Pancreas (tissue), 10 donors: ENCODE measurements around the gene OR2H2. TPM values are rescaled to one million over a fixed set of nuclear protein-coding genes. Genes with fewer than 3 reads are reported as not detected.

Source experiments
- ATAC-seq, 4 donors: fragments of 200-7000 bp; cut with Tn5 transposase; one replicate each; pipeline versions ENCODE4 v1.8.0 to v1.9.1; 2020; ENCODE audit warnings: mild to moderate bottlenecking in 4 of 4, moderate library complexity in 4 of 4
- DNase-seq, 6 donors: peaks; one replicate each; pipeline ENCODE4 v3.0.0-alpha.2; 2020
- FAIRE-seq: peaks from 2 replicates; lab custom pipeline; 2012; peaks lifted over from hg19 to GRCh38; lab: Jason Lieb, UNC
- H3K27ac ChIP-seq, 4 donors: fragments of 200-600 bp; sonication (generic); 1 replicate in 3 of 4; 2 replicates in 1 of 4; pipeline versions ENCODE4 v1.5.0 to v1.8.0; 2020
- H3K27me3 ChIP-seq, 4 donors: fragments of 200-600 bp; one replicate each; pipeline ENCODE4 v1.8.0; 2021
- H3K36me3 ChIP-seq, 3 donors: fragments of 200-600 bp; sonication (generic) in 1 of 3; one replicate each; pipeline versions ENCODE4 v1.5.0 to v1.8.0; 2020 to 2021
- H3K4me1 ChIP-seq, 3 donors: fragments of 200-600 bp; one replicate each; pipeline ENCODE4 v1.8.0; 2021
- H3K4me3 ChIP-seq, 4 donors: fragments of 200-600 bp; sonication (generic) in 2 of 4; one replicate each; pipeline versions ENCODE4 v1.5.0 to v1.8.0; 2020 to 2021
- H3K9me3 ChIP-seq, 4 donors: fragments of 200-600 bp; one replicate each; pipeline ENCODE4 v1.8.0; 2021
- WGBS, 2 donors: extraction: QIAGEN DNeasy Blood & Tissue Kit; methylation state at CpG; one replicate each; pipeline ENCODE4 v1.1.7; 2013; 5-methylcytosine and 5-hydroxymethylcytosine counted together
- intact Hi-C, 3 donors: fragments of 100-400 bp; cut with DNase I; formaldehyde crosslinking; loops; one replicate each; pipeline versions ENCODE4 v1.11.1 to v1.14.2; 2022
- polyA plus RNA-seq, 2 donors: library from polyadenylated mRNA; stranded (reverse); fragments of 200-250 nt; gene quantifications; one replicate each; pipeline ENCODE4 v1.2.3, GENCODE V29; 2013
- total RNA-seq, 6 donors: library from RNA; stranded (reverse); fragmentation: NEBNext Ultra II Directional in 4 of 6; extraction: Animal tissue kit (Norgen Biotek cat#: 25700) in 4 of 6; gene quantifications; one replicate each; pipeline versions ENCODE4 v1.2.1 to v1.2.4, GENCODE V29; 2021 to 2023
- TF ChIP-seq, protein P1 (sequence below), 4 donors: fragments of 200-600 bp; sonication (generic) in 3 of 4; IDR thresholded peaks; one replicate each; pipeline versions ENCODE4 v1.5.0 to v1.8.0; 2021; ENCODE audit warnings: antibody characterized with exemption in 4 of 4
- donor health status: healthy with polysubstance abuse.
- donor health status: DM: no; HTN: no; CAD: no; lungs with moderate emphysema.
- donor health status: DM: no; HTN: no; CAD: no.
- donor health status: control.
- donor health status: control.
- donor health status: Bipolar disorder and iron deficiency.
- donor health status: DM: yes; HTN: yes; CAD: no.
- donor health status: DM: no; HTN: no; CAD: no.
- donor health status: DM: no; HTN: no; CAD: no.
- donor health status: DM: yes; HTN: yes; CAD: no.

The OR2H2 gene
- total and polyA plus RNA-seq, 8 donors, result not detected

DNA sequence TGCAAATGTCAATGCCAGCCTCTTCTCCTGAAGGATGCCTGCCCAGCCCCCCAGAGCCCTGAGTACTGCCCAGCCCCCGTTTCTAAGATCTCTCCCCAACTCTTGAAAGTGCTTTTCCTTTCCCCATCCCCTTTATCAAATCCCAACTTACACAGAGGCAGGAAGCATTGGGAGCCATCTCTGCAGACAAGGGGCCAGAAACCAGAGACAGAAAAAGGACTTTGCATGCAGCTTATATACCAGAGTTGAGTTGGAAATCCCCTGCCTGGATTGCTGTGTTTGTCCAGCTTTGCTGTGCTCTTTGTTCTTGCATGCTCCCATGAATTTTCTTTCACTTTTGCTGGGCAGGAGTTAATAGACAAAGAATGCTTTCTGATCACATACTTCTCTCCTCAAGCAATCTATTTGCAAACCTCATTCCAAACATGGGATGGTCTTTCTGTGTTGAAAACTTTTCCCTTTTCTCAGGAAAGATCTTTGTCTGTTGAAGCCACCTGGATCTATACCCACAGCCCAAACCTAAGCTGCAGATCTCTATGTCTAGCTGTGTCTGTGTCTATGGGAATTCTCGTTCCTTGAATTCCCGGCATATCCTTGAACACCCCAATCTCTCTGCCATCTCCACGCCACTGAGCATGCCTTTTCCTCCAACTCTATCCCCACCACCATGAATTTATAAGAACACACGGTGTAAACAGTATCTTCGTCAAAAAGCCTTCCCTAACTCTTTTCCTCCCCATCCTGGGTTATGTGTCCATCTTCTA is 25.2 kb upstream of the OR2H2 start, which contains the start of gene UBD:
Gene UBD, minus strand, starts transcription at position 209 of the 764 bp plus-strand sequence. Its CDS starts 31 bp downstream, at position 178.
- Histone ChIP-seq H3K4me3 (peak within 1 kb of the TSS in 1 of 4 donors; percentile 19), H3K36me3 (no peaks in the 10 kb centered on the region), H3K9me3 (no peaks in the 10 kb centered on the region), H3K27me3 (peaks cover 0 to 9% (median 0%) of the 10 kb centered on the region in 4 donors), H3K4me1 (peaks cover 0 to 12% (median 0%) of the 10 kb centered on the region in 3 donors), H3K27ac (peak within 1 kb of the TSS in 2 of 4 donors; percentile 41 to 60)
- FAIRE-seq (no peak), DNase-seq (peak in 1 of 6 donors; percentile 27), ATAC-seq (peak in 3 of 4 donors; percentile 25 to 66 (median 63))
- TF ChIP-seq, protein P1, sequence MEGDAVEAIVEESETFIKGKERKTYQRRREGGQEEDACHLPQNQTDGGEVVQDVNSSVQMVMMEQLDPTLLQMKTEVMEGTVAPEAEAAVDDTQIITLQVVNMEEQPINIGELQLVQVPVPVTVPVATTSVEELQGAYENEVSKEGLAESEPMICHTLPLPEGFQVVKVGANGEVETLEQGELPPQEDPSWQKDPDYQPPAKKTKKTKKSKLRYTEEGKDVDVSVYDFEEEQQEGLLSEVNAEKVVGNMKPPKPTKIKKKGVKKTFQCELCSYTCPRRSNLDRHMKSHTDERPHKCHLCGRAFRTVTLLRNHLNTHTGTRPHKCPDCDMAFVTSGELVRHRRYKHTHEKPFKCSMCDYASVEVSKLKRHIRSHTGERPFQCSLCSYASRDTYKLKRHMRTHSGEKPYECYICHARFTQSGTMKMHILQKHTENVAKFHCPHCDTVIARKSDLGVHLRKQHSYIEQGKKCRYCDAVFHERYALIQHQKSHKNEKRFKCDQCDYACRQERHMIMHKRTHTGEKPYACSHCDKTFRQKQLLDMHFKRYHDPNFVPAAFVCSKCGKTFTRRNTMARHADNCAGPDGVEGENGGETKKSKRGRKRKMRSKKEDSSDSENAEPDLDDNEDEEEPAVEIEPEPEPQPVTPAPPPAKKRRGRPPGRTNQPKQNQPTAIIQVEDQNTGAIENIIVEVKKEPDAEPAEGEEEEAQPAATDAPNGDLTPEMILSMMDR (IDR thresholded peaks at IDR 0.05), result no peak
- 64 to 65% methylated on average over 6 of the region's 6 CpGs for WGBS, 2 donors
- intact Hi-C loops, result no loop called here

DNA sequence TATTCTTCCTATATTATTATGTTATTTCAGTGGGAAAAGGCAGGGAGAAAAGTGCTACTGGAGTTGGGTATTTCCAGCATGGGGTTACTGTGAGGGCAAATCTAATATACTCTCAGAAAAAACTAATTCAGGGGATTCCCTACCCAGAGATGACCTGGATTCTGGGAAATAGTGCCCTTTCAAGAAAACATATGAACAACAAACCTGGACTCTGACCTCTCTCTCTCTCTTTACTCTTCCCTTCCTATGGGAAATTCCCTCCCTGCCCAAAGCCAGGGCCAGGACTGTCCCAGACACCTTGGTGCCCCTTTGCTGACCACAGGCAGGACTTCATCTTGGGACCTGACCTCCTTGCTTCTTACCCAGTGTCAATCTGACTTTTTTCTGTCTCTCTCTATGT is 23.8 kb upstream of the OR2H2 start:
- intact Hi-C loops, result no loop called here
- H3K27me3 ChIP-seq, result no peaks in the 10 kb centered on the region
- H3K4me3 ChIP-seq, result no peak overlapping the region
- no peaks in the 10 kb centered on the region for H3K9me3 ChIP-seq
- H3K36me3 ChIP-seq, result no peaks in the 10 kb centered on the region
- H3K4me1 ChIP-seq, result peaks cover 0 to 12% (median 0%) of the 10 kb centered on the region in 3 donors
- FAIRE-seq, result no peak
- peak in 2 of 4 donors; percentile 81 to 82 for ATAC-seq
- TF ChIP-seq, protein P1 (IDR thresholded peaks at IDR 0.05), result no peak
- peak overlapping the region in 2 of 4 donors; percentile 41 to 60 for H3K27ac ChIP-seq
- peak in 1 of 6 donors; percentile 40 for DNase-seq

DNA sequence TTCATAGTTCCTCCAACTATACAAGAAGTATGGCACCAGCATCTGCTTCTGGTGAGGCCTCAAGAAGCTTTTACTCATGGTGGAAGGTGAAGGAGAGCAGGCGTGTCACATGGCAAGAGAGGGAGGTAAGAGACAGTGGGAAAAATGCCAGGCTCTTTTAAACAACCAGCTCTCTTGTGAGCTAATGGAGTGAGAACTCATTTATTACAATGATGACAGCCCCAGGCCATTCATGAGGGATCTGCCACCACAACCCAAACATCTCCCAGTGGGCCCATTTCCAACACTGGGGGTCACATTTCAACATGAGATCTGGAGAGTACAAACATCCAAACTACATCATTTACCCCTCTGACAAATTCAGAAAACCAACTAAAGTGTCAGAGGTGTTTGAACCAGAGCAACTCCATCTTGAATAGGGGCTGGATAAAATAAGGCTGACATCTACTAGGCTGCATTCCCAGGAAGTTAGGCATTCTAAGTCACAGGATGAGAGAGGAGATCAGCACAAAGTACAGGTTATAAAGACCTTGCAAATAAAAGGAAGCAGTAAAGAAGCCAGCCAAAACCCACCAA is 23.2 kb upstream of the OR2H2 start:
- TF ChIP-seq, protein P1 (IDR thresholded peaks at IDR 0.05), result no peak
- peaks cover 0 to 12% (median 0%) of the 10 kb centered on the region in 3 donors for H3K4me1 ChIP-seq
- no peaks in the 10 kb centered on the region for H3K36me3 ChIP-seq
- no peak for DNase-seq
- H3K4me3 ChIP-seq, result no peak overlapping the region
- peak overlapping the region in 2 of 4 donors; percentile 41 to 60 for H3K27ac ChIP-seq
- 72 to 79% methylated on average over 1 of the region's 1 CpG for WGBS, 2 donors
- intact Hi-C loops, result no loop called here
- H3K27me3 ChIP-seq, result no peaks in the 10 kb centered on the region
- peak in 2 of 4 donors; percentile 47 to 50 for ATAC-seq
- FAIRE-seq, result no peak
- H3K9me3 ChIP-seq, result no peaks in the 10 kb centered on the region

DNA sequence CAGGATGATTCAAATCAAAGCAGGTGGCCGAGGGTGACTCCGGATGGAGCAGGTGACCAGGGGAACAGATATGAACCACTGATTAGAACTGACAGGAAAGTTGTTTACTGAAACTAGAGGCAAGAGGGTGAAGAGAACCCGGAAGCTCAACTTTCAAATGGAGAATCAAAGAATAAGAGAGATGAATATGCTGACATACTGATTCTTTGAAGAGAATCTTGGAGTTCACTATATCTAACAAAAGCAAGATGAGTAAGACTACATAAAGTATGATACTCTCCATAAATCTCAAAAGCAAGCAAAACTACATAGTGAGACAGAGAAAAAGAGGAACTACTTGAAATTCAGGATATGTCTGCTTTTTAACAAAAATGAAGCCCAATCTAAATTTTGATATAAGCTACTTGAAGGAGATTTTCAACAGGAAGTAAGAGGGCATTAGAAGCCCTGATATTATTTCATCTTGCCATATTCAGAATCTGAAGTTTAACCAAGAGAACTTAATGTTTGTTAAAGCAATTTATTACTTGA is 21.4 kb upstream of the OR2H2 start:
- H3K27me3 ChIP-seq, result no peaks in the 10 kb centered on the region
- WGBS, 2 donors, result 34 to 48% methylated on average over 3 of the region's 3 CpGs
- DNase-seq, result no peak
- ATAC-seq, result no peak
- no peaks in the 10 kb centered on the region for H3K9me3 ChIP-seq
- H3K27ac ChIP-seq, result no peak overlapping the region
- no peaks in the 10 kb centered on the region for H3K36me3 ChIP-seq
- no peak overlapping the region for H3K4me3 ChIP-seq
- intact Hi-C loops, result no loop called here
- TF ChIP-seq, protein P1 (IDR thresholded peaks at IDR 0.05), result no peak
- H3K4me1 ChIP-seq, result peaks cover 0 to 12% (median 0%) of the 10 kb centered on the region in 3 donors
- no peak for FAIRE-seq
